HepG2 (cell line): ENCODE measurements around the gene SNX2. TPM values are rescaled to one million over a fixed set of nuclear protein-coding genes. Genes with fewer than 3 reads are reported as not detected.
A peak's percentile ranks its signal among the peaks of the same experiment; 100 is the strongest.

Experiments used
- ATF7 ChIP-seq, 2 experiments: fragments of 450-650 bp in 1 of 2; sonication (generic) in 1 of 2; formaldehyde crosslinking in 1 of 2; IDR thresholded peaks; 2 replicates each; pipeline versions ENCODE4 v1.4.0 to v1.6.1; 2016 to 2020; ENCODE audit warnings: antibody characterized with exemption in 1 of 2, mild to moderate bottlenecking in 1 of 2, missing genetic modification reagents in 1 of 2
- DMAP1 ChIP-seq: IDR thresholded peaks from 2 replicates; pipeline ENCODE4 v1.6.1; 2016
- DMTF1 ChIP-seq: sonication (generic); formaldehyde crosslinking; IDR thresholded peaks from 2 replicates; pipeline ENCODE4 v1.4.0; 2020; ENCODE audit warnings: mild to moderate bottlenecking, missing genetic modification reagents
- GLI4 ChIP-seq: sonication (generic); formaldehyde crosslinking; IDR thresholded peaks from 2 replicates; pipeline ENCODE4 v1.5.1; 2020; ENCODE audit warnings: missing genetic modification reagents, mild to moderate bottlenecking, moderate library complexity, borderline replicate concordance
- KLF16 ChIP-seq, 2 experiments: sonication (generic) in 1 of 2; formaldehyde crosslinking in 1 of 2; IDR thresholded peaks; 2 replicates each; pipeline versions ENCODE4 v1.6.1 to v1.8.0; 2016 to 2023; ENCODE audit warnings: missing genetic modification reagents in 2 of 2, missing compliant biosample characterization in 1 of 2
- MEIS1 ChIP-seq: sonication (generic); formaldehyde crosslinking; IDR thresholded peaks from 2 replicates; pipeline ENCODE4 v1.9.0; 2021; ENCODE audit warnings: mild to moderate bottlenecking, missing genetic modification reagents, moderate library complexity, borderline replicate concordance
- NR2F2 ChIP-seq: IDR thresholded peaks from 2 replicates; pipeline ENCODE4 v1.6.1; 2012; ENCODE audit warnings: low read depth, inconsistent platforms, borderline replicate concordance
- PHF5A ChIP-seq: IDR thresholded peaks from one replicate; pipeline ENCODE4 v1.6.1; 2018; ENCODE audit warnings: low read depth, missing genetic modification reagents; ENCODE audit not compliant: unreplicated experiment
- PRDM4 ChIP-seq: sonication (generic); formaldehyde crosslinking; IDR thresholded peaks from 2 replicates; pipeline ENCODE4 v1.9.0; 2021; ENCODE audit warnings: missing genetic modification reagents, borderline replicate concordance
- RARA ChIP-seq: IDR thresholded peaks from 2 replicates; pipeline ENCODE4 v1.6.1; 2016; ENCODE audit warnings: missing genetic modification reagents, missing compliant biosample characterization
- SOX13 ChIP-seq, 3 experiments: fragments of 450-650 bp in 1 of 3; sonication (generic) in 1 of 3; formaldehyde crosslinking in 1 of 3; IDR thresholded peaks in 2 of 3; conservative IDR thresholded peaks in 1 of 3; 2 replicates each; pipeline versions ENCODE4 v1.5.0 to v1.6.1; 2016 to 2020; ENCODE audit warnings: antibody characterized with exemption in 1 of 3, mild to moderate bottlenecking in 1 of 3, missing compliant biosample characterization in 1 of 3, missing genetic modification reagents in 1 of 3, moderate library complexity in 1 of 3
- ZNF232 ChIP-seq: sonication (generic); formaldehyde crosslinking; IDR thresholded peaks from 2 replicates; pipeline ENCODE4 v1.4.0; 2020; ENCODE audit warnings: missing genetic modification reagents, borderline replicate concordance
- ZNF563 ChIP-seq: sonication (generic); formaldehyde crosslinking; IDR thresholded peaks from 2 replicates; pipeline ENCODE4 v1.8.0; 2022; ENCODE audit warnings: mild to moderate bottlenecking, moderate library complexity, missing genetic modification reagents
- ZNF710 ChIP-seq: sonication (generic); formaldehyde crosslinking; IDR thresholded peaks from 2 replicates; pipeline ENCODE4 v1.5.0; 2020; ENCODE audit warnings: mild to moderate bottlenecking, missing genetic modification reagents, borderline replicate concordance
- ZNF766 ChIP-seq: sonication (generic); formaldehyde crosslinking; IDR thresholded peaks from 2 replicates; pipeline ENCODE4 v1.5.0; 2020; ENCODE audit warnings: missing genetic modification reagents, borderline replicate concordance
- polyA plus RNA-seq, 8 experiments: library from polyadenylated mRNA; depleted of rRNA in 3 of 8; stranded (reverse) in 7 of 8; unstranded in 1 of 8; fragments of >200 nt; fragmentation: Illumina TruSeq in 4 of 8; extraction: Trizol in 4 of 8; gene quantifications; 2 replicates each; pipeline versions ENCODE4 v1.2.1 to v1.2.3, GENCODE V29; 2011 to 2016; ENCODE audit warnings: low read depth in 4 of 8, missing spikeins in 1 of 8, mixed read lengths in 1 of 8; ENCODE audit not compliant: insufficient read depth in 1 of 8
- total RNA-seq, 5 experiments: library from RNA; depleted of rRNA; stranded (reverse); fragments of >200 nt; fragmentation: Illumina TruSeq; extraction: Trizol; gene quantifications; 2 replicates each; pipeline ENCODE4 v1.2.3, GENCODE V29; 2016; ENCODE audit warnings: low read depth in 1 of 5
- TF ChIP-seq, protein P1 (sequence below): sonication (generic); formaldehyde crosslinking; conservative IDR thresholded peaks from 2 replicates; pipeline ENCODE4 v1.8.0; 2022; ENCODE audit warnings: missing genetic modification reagents

The SNX2 gene
- total and polyA plus RNA-seq, 2 of the 13 experiments (the other 11 are each of a cell fraction or from before 2014, with no cell fraction given), result 26.4 to 78.8 TPM

GRCh38 chr5:122844136-122844909 is 69.4 kb downstream of the SNX2 start (continued):
- TF ChIP-seq ATF7 (IDR thresholded peaks at IDR 0.05), result no peak
- no peak for TF ChIP-seq ATF7 (CRISPR knock-in tag; IDR thresholded peaks at IDR 0.05)
- TF ChIP-seq GLI4, result no peak
- TF ChIP-seq, protein P1, sequence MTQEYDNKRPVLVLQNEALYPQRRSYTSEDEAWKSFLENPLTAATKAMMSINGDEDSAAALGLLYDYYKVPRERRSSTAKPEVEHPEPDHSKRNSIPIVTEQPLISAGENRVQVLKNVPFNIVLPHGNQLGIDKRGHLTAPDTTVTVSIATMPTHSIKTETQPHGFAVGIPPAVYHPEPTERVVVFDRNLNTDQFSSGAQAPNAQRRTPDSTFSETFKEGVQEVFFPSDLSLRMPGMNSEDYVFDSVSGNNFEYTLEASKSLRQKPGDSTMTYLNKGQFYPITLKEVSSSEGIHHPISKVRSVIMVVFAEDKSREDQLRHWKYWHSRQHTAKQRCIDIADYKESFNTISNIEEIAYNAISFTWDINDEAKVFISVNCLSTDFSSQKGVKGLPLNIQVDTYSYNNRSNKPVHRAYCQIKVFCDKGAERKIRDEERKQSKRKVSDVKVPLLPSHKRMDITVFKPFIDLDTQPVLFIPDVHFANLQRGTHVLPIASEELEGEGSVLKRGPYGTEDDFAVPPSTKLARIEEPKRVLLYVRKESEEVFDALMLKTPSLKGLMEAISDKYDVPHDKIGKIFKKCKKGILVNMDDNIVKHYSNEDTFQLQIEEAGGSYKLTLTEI, result no peak
- no peak for TF ChIP-seq SOX13 (IDR thresholded peaks at IDR 0.05)
- peak in 1 of 2 experiments; percentile 36; a peak in 1 of 4 replicates for TF ChIP-seq SOX13 (CRISPR knock-in tag; conservative IDR thresholded peaks at IDR 0.05 in 1 of 2, IDR thresholded peaks at IDR 0.05 in 1 of 2)
- no peak for TF ChIP-seq ZNF563
- no peak for TF ChIP-seq ZNF766 (CRISPR knock-in tag)
- no peak for TF ChIP-seq DMTF1 (CRISPR knock-in tag)
- 0 out of 4 replicates have a peak, but pooled peaks of 1 of the 2 experiments have one; percentile 3 for TF ChIP-seq KLF16 (CRISPR knock-in tag; IDR thresholded peaks at IDR 0.05)
- peak; percentile 14 for TF ChIP-seq PHF5A (CRISPR knock-in tag)
- no peak for TF ChIP-seq ZNF232
- no peak; the same call in 1 of the 2 replicates for TF ChIP-seq ZNF710 (CRISPR knock-in tag)
- no peak for TF ChIP-seq PRDM4
- peak; percentile 46; the same call in 1 of the 2 replicates for TF ChIP-seq RARA (CRISPR knock-in tag)
- TF ChIP-seq NR2F2, result 0 out of 2 replicates have a peak, but pooled peaks have one; percentile 19
- TF ChIP-seq DMAP1, result no peak
- 0 out of 2 replicates have a peak, but pooled peaks have one; percentile 41 for TF ChIP-seq MEIS1
